LHCN-M2 (cell line): ENCODE measurements around the gene GOLGA6A. TPM values are rescaled to one million over a fixed set of nuclear protein-coding genes. Genes with fewer than 3 reads are reported as not detected.
"Not testable (repeated sequence)": the region's sequence is repeated elsewhere in the genome, so short reads cannot be mapped to it uniquely, and the experiment has no call there.

Experiments used
- DNase-seq: peaks from one replicate; pipeline ENCODE4 v3.0.0-alpha.2; 2012; ENCODE audit warnings: low read depth
- polyA plus RNA-seq: library from polyadenylated mRNA; unstranded; fragments of >200 nt; gene quantifications from one replicate; pipeline ENCODE4 v1.2.1, GENCODE V29; 2012; ENCODE audit warnings: missing spikeins
- total RNA-seq: library from RNA; depleted of rRNA; stranded (reverse); fragments of >200 nt; gene quantifications from 2 replicates; pipeline ENCODE4 v1.2.3, GENCODE V29; 2014; rRNA removed

The GOLGA6A gene
- total RNA-seq: not detected in 2 replicates
- polyA plus RNA-seq: not detected

- not testable (repeated sequence) for DNase-seq
These were observed at the start of gene GOLGA6A for GRCh38 chr15:74082450-74082849. Gene GOLGA6A (minus strand): TSS chr15:74082550. CDS start chr15:74082509, 41 bp downstream.

- no peak for DNase-seq
These were observed 49.5 kb upstream of the GOLGA6A start for GRCh38 chr15:74131628-74132413.

GRCh38 chr15:74130849-74131627 is 48.7 kb upstream of the GOLGA6A start:
- no peak for DNase-seq

DNA sequence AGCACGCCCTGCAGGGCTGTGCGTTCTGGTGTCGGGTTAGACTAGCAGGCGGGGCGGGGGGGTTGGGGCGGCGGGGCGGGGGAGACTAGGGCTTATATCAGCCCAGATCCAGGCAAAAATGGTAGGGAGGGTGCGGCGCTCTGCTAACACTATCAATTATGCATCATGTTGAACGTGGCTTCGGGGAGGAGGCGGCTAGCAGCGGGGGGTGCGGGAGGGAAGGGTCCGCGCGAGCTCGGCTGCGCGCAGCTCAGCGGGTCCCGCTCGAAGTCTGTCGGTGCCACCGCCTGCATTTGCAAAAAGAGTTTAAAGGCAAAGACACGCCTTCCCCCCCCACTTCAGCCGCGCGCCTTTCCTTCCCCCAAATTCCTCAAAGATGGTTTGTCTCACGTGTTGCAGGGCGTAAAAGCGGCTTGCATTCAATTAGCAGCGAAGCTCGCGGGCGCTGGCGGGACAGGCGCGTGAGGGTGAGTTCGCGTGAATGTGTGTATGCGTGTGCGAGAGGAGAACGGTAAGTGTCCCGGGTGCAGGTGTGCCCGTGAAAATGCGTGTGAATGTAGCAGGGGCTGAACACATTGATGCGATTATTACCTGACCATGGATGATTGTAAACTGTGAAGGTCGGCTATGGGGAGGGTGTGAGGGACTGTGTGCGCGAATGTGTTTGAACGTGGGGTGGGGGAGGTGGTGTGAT is 48.0 kb upstream of the GOLGA6A start, which contains the start of gene ISLR2:
TSS of gene ISLR2 (plus strand) at position 432 of the 694 bp plus-strand sequence. CDS start 2,169 bp downstream, outside the sequence.
- no peak for DNase-seq

- no peak for DNase-seq
These were observed 47.3 kb upstream of the GOLGA6A start for GRCh38 chr15:74129586-74130154.

GRCh38 chr15:74128785-74129585 is 46.6 kb upstream of the GOLGA6A start:
- no peak for DNase-seq

DNA sequence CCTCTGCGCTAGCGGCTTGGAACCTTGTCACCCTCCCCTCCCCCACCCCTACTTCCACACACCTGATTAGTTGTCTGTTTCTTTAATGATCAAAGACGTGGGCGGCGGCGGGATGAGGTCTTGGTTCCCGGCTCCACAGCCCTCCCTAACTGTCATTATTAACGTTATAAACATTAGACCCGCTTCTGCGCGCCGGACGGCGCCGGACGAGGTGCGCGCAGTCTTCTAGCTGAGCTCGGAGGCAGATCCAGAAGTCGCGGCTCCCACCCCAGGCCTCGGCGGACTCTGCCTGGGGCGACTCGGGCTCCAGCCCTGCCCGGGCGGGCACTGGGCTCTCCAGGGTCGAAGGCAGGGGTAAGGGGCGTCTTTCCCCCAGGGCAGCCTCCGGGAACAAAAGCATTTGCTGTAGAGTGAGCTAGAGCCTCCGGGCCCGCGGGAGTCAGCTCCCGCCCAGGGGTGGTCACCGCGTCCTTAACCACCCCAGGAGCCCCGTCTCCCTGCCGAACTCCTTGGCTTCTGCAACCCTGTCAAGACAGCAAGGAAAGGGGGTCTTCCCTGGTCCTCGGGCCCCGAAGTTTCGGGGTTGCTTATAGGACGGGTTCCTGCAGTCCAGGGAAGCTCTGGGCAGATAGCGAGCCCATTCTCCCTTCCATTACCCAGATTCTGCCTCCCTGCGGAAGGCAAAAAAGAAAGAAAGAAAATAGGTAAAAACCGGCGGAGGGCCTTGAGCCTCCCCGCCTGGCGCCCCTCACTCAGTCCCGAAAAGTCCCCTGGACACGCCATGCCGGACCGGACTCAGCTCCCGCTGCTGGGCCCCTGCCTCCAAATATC is 45.8 kb upstream of the GOLGA6A start:
- no peak for DNase-seq

DNA sequence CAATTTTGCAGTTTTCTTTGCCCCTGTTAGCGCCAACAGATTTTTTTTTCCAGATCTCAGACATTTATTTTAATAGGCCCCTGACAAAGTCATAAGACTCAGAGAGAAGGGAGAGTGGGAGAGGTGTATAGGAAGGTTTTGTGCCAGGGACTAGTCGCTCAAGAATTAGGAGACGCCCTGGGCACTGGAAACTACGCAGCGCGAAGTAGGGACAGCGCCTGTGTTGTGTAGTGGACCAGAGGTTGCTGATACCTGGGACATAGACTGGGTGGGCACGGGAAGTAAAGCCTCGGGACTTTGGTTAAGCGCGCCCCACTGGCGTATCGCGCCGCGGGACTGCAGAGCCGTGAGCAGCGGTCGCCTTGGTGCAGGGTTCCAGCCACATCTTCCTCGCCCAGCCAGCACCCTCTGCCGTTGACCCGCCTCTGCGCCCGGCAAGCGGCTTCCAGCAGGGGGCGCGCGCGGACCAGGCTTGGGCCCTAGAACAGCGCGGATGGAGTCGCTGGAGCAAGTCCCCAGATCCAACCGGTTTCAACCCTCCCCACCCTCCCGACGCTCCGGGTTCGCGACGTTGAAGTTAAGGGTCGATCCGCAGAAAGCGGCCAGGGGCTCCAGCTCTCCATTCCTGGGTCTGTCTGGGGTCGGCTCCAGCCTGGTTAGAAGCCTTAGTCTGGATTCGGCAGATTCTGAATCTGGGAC is 45.1 kb upstream of the GOLGA6A start:
- DNase-seq: peak; percentile 73

DNA sequence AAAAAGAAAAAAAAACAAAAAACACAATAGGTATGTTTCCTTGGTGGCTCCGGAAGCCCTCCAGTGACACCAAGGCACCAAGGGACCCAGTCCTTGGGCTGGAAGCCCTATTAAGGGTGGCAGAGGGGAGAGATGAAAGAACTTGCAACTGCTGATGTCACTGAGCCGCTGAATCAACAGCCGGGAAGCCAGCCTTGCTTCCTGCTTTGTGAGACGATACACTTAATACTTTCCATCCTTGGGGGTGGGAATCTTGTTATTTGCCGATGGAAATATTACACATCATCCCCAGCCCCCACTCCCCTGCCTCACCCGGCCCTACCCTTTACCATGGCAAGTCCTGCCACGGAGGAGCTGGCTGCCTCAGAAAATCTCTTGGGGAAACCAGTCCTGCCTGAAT is 42.4 kb upstream of the GOLGA6A start:
- DNase-seq: no peak

- no peak for DNase-seq
These were observed 41.8 kb upstream of the GOLGA6A start for GRCh38 chr15:74124196-74124595.

GRCh38 chr15:74123658-74124057 is 41.3 kb upstream of the GOLGA6A start:
- DNase-seq: no peak

GRCh38 chr15:74123131-74123429 is 40.7 kb upstream of the GOLGA6A start:
- DNase-seq: no peak

- no peak for DNase-seq
These were observed 40.2 kb upstream of the GOLGA6A start for GRCh38 chr15:74122403-74123130.

DNA sequence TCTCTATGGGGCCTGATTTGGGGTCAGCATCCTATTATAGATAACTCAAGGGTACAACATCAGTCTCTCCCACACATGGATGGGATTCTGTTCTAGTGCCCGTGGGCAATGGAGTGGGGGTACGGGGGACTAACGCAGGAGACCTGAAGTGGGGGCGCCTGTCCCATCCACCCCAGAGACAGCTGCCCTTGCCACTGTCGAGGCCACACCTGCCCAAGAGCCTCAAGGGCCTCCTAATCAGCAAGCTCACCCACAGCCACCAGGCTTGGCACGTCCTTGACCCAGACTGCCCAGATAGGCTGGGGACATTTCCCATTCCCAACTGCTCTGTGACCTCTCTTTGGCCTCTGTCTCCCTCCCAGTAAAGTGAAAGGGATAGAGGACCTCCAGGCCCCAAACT is 39.5 kb upstream of the GOLGA6A start:
- DNase-seq: no peak

DNA sequence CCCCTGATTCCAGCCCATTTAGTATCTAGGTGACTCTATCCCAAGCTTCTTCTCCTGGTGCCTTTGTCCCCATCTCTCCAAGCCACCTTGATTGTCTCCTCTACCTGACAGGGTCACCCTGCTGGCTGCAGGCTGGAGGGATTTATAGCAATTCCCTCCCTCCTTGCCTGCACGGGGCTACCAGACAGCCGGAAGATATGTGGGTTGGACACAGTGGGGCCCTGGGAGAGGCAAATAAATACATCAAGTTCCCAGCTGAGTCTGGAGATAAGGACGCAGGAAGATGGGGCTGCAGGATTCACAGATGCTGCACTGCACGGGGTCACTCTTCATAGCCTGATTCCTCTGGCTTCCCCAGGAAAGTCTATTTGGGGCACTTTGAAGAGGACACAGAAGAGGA is 38.7 kb upstream of the GOLGA6A start:
- no peak for DNase-seq

DNA sequence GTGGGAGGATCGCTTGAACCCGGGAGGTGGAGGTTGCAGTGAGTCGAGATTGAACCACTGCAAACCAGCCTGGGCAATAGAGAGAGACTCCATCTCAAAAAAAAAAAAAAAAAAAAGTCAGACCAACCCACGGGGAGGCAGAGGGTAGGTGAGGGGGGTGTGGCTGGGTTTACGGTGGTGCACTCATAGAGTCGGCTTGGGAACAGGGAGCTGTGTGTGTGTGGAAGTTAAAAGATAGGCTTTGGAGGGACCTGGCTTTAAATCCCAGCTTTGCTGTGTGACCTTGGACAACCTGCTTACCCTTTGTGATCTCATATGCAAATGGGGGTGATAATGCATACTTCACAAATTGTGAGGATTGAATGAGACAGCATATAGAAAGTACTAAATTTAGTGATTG is 38.1 kb upstream of the GOLGA6A start:
- DNase-seq: no peak

- DNase-seq: no peak
These were observed 27.4 kb upstream of the GOLGA6A start for GRCh38 chr15:74109713-74110112.

- DNase-seq: not testable (repeated sequence)
These were observed 26.3 kb upstream of the GOLGA6A start for GRCh38 chr15:74108611-74109010.

GRCh38 chr15:74108111-74108510 is 25.8 kb upstream of the GOLGA6A start:
- DNase-seq: peak; percentile 18
